ENCODE data around the gene CEBPA. TPM values are rescaled to one million over a fixed set of nuclear protein-coding genes. Genes with fewer than 3 reads are reported as not detected.

The CEBPA gene
- total RNA-seq, 2 experiments from 2014 or later, result 0.84 to 1.4 TPM

DNA sequence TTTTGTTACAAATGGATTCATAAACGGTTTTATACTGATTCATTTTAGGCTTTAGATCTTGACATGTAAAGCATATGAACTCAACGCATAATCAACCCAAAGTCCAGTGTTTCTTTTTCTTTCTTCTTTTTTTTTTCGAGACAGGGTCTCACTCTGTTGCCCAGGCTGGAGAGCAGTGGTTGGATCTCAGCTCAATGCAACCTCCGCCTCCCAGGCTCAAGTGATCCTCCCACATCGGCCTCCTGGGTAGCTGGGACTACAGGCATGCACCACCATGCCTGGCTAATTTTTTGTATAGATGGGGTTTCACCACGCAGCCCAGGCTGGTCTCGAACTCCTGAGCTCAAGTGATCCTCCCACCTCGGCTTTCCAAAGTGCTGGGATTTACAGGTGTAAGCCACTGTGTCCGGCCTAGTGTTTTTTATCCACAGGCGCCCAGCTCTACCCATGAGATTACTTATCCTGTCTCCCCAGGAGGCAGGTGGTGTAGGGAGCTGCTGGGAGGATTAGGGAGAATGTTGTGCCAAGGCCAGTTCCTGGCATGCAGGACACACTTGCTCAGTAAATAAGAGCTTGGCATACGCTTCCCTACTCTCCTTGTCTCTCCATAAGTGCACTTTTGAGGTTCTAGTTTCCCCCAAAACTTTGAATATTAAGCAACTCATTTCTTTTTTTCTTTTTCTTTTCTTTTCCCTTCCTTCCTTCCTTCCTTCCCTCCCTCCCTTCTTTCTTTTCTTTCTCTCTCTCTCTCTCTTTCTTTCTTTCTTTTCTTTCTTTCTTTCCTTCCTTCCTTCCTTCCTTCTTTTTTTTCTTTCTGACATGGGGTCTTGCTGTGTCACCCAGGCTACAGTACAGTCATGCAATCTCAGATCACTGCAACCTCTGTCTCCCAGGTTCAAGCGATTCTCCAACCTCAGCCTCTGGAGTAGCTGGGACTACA lies 4.8 kb upstream of the CEBPA start:
- Mint-ChIP-seq H3K27ac (no peak overlapping the region), H3K9me3 (no peaks in the 10 kb centered on the region), H3K36me3 (ENCODE audit: low read depth) (no peaks in the 10 kb centered on the region), H3K4me1 (ENCODE audit: low read depth) (no peaks in the 10 kb centered on the region), H3K4me3 (no peak overlapping the region), H3K27me3 (peaks cover 47% of the 10 kb centered on the region)
- H3K27ac ChIP-seq (ENCODE audit: low read depth in 1 of 2, low read length in 2 of 2), result no peak overlapping the region
- no peak overlapping the region for H3K4me3 ChIP-seq (ENCODE audit: low read length)
- H3K4me1 ChIP-seq (ENCODE audit: insufficient read depth, low read length), result peaks cover 14% of the 10 kb centered on the region
- DNase-seq (no peak), ATAC-seq (ENCODE audit: poor library complexity) (no peak)
- intact Hi-C loops (cut with DNase I, micrococcal nuclease), result no loop called here
- no peaks in the 10 kb centered on the region for H3K36me3 ChIP-seq (ENCODE audit: insufficient read depth, low read length)
- no peak for TF ChIP-seq CTCF (IDR thresholded peaks at IDR 0.05)
- CTCF ChIA-PET, result interaction anchor here (0.6 kb wide), 1 partner anchor 224 kb away, joined by 5 read pairs; no protein-coding TSS in a partner anchor
- peaks cover 0 to 8% of the 10 kb centered on the region in 2 experiments for H3K9me3 ChIP-seq (ENCODE audit: control insufficient read depth in 1 of 2, insufficient read depth in 1 of 2, low read length in 2 of 2)
- H3K27me3 ChIP-seq (ENCODE audit: control insufficient read depth in 1 of 2, insufficient read depth in 2 of 2, low read length in 2 of 2), result peaks cover 7 to 14% of the 10 kb centered on the region in 2 experiments
- POLR2A ChIA-PET, result interaction anchor here (0.7 kb wide), 1 partner anchor 10 kb away, joined by 5 read pairs; no protein-coding TSS in a partner anchor

DNA sequence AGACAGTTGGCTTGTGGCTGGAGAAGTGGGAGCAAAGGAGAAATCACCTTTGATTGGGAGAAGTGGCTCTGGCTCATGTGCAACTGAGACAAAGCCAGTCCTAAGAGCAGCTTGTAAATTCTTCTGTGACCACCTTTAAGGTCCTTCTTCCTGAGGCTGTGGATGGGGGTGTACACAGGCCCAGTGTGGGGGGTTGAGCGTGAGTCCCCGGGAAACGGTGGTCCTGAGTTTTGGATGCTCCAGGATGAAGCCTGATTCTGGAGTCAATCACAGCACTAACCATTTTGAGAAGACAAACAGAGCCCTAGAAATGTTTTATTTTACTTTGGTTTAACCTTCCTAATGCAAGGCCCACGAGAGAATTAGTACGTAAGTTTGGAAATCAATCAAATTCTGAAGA lies 3.9 kb upstream of the CEBPA start:
- no peaks in the 10 kb centered on the region for H3K9me3 Mint-ChIP-seq
- Histone ChIP-seq H3K27ac (ENCODE audit: low read depth in 1 of 2, low read length in 2 of 2) (no peak overlapping the region), H3K36me3 (ENCODE audit: insufficient read depth, low read length) (no peaks in the 10 kb centered on the region), H3K27me3 (ENCODE audit: control insufficient read depth in 1 of 2, insufficient read depth in 2 of 2, low read length in 2 of 2) (peaks cover 7 to 14% of the 10 kb centered on the region in 2 experiments), H3K9me3 (ENCODE audit: control insufficient read depth in 1 of 2, insufficient read depth in 1 of 2, low read length in 2 of 2) (peaks cover 0 to 8% of the 10 kb centered on the region in 2 experiments), H3K4me1 (ENCODE audit: insufficient read depth, low read length) (peaks cover 16% of the 10 kb centered on the region), H3K4me3 (ENCODE audit: low read length) (no peak overlapping the region)
- DNase-seq (no peak), ATAC-seq (ENCODE audit: poor library complexity) (no peak)
- H3K27ac Mint-ChIP-seq, result no peak overlapping the region
- H3K27me3 Mint-ChIP-seq, result peaks cover 47% of the 10 kb centered on the region
- POLR2A ChIA-PET, result interaction anchor here (0.7 kb wide), 1 partner anchor 9 kb away, joined by 5 read pairs; no protein-coding TSS in a partner anchor
- no peak overlapping the region for H3K4me3 Mint-ChIP-seq
- CTCF ChIA-PET, result no interaction called here
- TF ChIP-seq CTCF (IDR thresholded peaks at IDR 0.05), result no peak
- intact Hi-C loops (cut with DNase I, micrococcal nuclease), result no loop called here
- no peaks in the 10 kb centered on the region for H3K36me3 Mint-ChIP-seq (ENCODE audit: low read depth)
- H3K4me1 Mint-ChIP-seq (ENCODE audit: low read depth), result no peaks in the 10 kb centered on the region

GRCh38 chr19:33304760-33305647 lies 2.7 kb upstream of the CEBPA start:
- POLR2A ChIA-PET, result no interaction called here
- Histone ChIP-seq H3K27me3 (ENCODE audit: control insufficient read depth in 1 of 2, insufficient read depth in 2 of 2, low read length in 2 of 2) (peaks cover 19 to 23% of the 10 kb centered on the region in 2 experiments), H3K9me3 (ENCODE audit: control insufficient read depth in 1 of 2, insufficient read depth in 1 of 2, low read length in 2 of 2) (peaks cover 0 to 13% of the 10 kb centered on the region in 2 experiments), H3K36me3 (ENCODE audit: insufficient read depth, low read length) (no peaks in the 10 kb centered on the region), H3K4me3 (ENCODE audit: low read length) (no peak overlapping the region), H3K27ac (ENCODE audit: low read depth in 1 of 2, low read length in 2 of 2) (no peak overlapping the region), H3K4me1 (ENCODE audit: insufficient read depth, low read length) (peaks cover 25% of the 10 kb centered on the region)
- H3K4me3 Mint-ChIP-seq, result peak overlapping the region; percentile 40
- CTCF ChIA-PET, result no interaction called here
- no peaks in the 10 kb centered on the region for H3K9me3 Mint-ChIP-seq
- peaks cover 47% of the 10 kb centered on the region for H3K27me3 Mint-ChIP-seq
- intact Hi-C loops (cut with DNase I, micrococcal nuclease), result loop anchor here in 1 of 2 experiments (5.0 kb wide), 1 partner anchor 67 kb away; the partner anchor contains the start of gene CEBPG
- H3K27ac Mint-ChIP-seq, result no peak overlapping the region
- H3K36me3 Mint-ChIP-seq (ENCODE audit: low read depth), result no peaks in the 10 kb centered on the region
- ATAC-seq (ENCODE audit: poor library complexity) (no peak), DNase-seq (no peak)
- TF ChIP-seq CTCF (IDR thresholded peaks at IDR 0.05), result no peak
- no peaks in the 10 kb centered on the region for H3K4me1 Mint-ChIP-seq (ENCODE audit: low read depth)

Data from CD4-positive, alpha-beta T cell (primary cell).